ENCODE results near the gene TARBP2.

Gene TARBP2

DNA sequence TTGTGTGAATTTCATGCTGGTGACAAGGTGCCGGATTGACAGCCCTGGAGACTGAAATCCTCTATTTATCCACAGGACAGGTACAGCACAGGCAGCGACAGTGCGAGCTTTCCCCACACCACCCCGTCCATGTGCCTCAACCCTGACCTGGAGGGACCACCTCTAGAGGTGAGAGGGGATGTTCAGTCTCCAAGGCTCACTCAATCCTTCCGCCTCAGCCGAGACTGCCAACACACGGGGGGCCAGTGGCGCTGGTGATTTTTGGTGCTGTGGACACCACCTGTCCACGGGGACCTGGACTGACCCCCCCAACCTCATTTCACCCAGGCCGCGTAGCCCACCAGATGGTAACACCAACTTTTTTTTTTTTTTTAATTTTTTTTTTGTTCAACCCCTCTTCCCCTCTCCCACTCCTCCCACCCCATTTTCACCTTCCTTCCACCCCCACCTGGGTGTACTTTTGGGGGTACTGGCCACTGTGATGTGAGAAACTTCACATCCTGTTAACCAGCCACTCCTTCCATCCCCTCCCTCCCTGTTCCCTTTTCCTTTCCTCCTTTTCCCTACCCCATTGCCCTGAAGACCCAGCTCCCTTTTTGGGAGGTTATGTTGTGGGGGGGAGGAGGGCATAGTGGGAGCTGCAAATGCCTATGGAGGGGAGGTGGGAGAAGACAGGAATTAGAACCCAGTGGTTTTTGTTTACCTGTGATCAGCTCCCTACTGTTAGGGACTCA, 36.2 kb upstream of the TARBP2 start:
- no peak overlapping the region for H3K4me3 ChIP-seq (ENCODE audit: low read depth, low read length)
- DNase-seq (ENCODE audit: low read depth) = no peak
- TF ChIP-seq, protein P1, sequence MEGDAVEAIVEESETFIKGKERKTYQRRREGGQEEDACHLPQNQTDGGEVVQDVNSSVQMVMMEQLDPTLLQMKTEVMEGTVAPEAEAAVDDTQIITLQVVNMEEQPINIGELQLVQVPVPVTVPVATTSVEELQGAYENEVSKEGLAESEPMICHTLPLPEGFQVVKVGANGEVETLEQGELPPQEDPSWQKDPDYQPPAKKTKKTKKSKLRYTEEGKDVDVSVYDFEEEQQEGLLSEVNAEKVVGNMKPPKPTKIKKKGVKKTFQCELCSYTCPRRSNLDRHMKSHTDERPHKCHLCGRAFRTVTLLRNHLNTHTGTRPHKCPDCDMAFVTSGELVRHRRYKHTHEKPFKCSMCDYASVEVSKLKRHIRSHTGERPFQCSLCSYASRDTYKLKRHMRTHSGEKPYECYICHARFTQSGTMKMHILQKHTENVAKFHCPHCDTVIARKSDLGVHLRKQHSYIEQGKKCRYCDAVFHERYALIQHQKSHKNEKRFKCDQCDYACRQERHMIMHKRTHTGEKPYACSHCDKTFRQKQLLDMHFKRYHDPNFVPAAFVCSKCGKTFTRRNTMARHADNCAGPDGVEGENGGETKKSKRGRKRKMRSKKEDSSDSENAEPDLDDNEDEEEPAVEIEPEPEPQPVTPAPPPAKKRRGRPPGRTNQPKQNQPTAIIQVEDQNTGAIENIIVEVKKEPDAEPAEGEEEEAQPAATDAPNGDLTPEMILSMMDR (IDR thresholded peaks at IDR 0.05; ENCODE audit: insufficient read depth, low read depth, low read length, missing control alignments) = no peak

GRCh38 chr12:53465679-53466078, 35.4 kb upstream of the TARBP2 start:
- DNase-seq (ENCODE audit: low read depth) = no peak
- H3K4me3 ChIP-seq (ENCODE audit: low read depth, low read length) = no peak overlapping the region
- TF ChIP-seq, protein P1 (IDR thresholded peaks at IDR 0.05; ENCODE audit: insufficient read depth, low read depth, low read length, missing control alignments) = no peak

GRCh38 chr12:53466640-53467039, 34.4 kb upstream of the TARBP2 start:
- DNase-seq (ENCODE audit: low read depth) = no peak
- TF ChIP-seq, protein P1 (IDR thresholded peaks at IDR 0.05; ENCODE audit: insufficient read depth, low read depth, low read length, missing control alignments) = no peak
- no peak overlapping the region for H3K4me3 ChIP-seq (ENCODE audit: low read depth, low read length)

DNA sequence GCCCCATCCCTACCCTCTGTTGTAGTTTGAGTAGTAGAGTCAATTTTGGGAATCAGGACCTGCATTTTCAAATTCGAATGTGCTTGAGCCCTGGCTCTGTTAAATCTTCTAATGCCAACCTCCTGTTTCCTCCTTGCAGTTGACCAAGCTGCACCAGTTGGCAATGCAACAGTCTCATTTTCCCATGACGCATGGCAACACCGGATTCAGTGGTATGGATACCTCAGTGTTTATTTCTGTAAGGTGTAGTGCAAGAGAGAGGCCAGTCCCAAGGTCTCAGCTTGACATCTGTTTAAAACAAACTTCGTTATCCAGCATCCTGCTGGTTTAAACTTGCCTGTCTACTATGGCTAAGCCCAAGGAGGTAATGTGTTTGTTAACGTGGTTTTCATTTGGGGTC, 34.0 kb upstream of the TARBP2 start:
- H3K4me3 ChIP-seq (ENCODE audit: low read depth, low read length) = no peak overlapping the region
- TF ChIP-seq, protein P1 (IDR thresholded peaks at IDR 0.05; ENCODE audit: insufficient read depth, low read depth, low read length, missing control alignments) = no peak

DNA sequence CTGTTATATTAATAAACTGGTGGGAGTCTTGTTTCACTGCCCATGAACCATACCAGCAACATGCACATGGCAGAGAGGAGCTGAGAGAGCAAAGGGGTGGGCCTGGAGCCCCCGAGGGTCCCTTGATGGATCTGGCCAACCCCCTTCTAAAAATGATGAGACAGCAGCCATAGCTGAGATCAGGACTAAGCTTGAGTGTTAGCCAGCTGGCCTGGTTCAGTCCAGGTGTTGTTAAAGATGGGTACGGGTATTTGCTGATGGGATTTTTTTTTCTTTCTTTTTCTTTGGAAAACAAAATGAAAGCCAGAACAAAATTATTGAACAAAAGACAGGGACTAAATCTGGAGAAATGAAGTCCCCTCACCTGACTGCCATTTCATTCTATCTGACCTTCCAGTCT, 33.2 kb upstream of the TARBP2 start:
- TF ChIP-seq, protein P1 (IDR thresholded peaks at IDR 0.05; ENCODE audit: insufficient read depth, low read depth, low read length, missing control alignments) = no peak
- no peak for DNase-seq (ENCODE audit: low read depth)
- H3K4me3 ChIP-seq (ENCODE audit: low read depth, low read length) = no peak overlapping the region

More for the DNA sequence above, 34.0 kb upstream of the TARBP2 start:
- DNase-seq (ENCODE audit: low read depth) = no peak

GRCh38 chr12:53468282-53468681, 32.8 kb upstream of the TARBP2 start:
- TF ChIP-seq, protein P1 (IDR thresholded peaks at IDR 0.05; ENCODE audit: insufficient read depth, low read depth, low read length, missing control alignments) = no peak
- H3K4me3 ChIP-seq (ENCODE audit: low read depth, low read length) = no peak overlapping the region
- DNase-seq (ENCODE audit: low read depth) = no peak

DNA sequence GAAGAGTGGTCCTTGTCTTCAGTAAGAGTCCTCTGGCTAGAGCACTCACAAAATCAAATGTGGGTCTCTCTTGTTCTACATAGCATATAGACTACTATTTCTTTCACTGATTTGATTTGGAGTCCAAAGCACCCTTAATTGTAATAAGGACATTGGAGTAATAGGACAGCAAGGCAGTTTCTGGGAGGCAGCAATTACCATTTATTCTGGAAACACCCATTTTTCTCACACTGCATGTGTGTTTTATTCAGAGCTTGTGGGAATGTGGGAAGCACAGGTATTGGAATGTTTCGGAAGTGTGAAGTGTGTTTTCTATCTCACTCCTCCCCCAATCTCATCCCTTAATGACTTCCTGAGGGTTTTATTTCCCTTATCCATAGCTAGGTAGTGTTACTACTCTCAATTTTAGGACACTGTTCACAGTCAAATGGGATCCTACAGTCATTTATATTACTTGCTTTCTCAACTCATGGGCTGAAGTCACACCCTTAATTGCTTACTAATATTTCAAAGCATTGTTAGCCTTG, 29.0 kb upstream of the TARBP2 start:
- DNase-seq (ENCODE audit: low read depth) = no peak
- H3K4me3 ChIP-seq (ENCODE audit: low read depth, low read length) = no peak overlapping the region
- TF ChIP-seq, protein P1 (IDR thresholded peaks at IDR 0.05; ENCODE audit: insufficient read depth, low read depth, low read length, missing control alignments) = no peak

Data from GM12865 (cell line).